K562 (cell line): ENCODE measurements around the gene VPS37D. TPM values are rescaled to one million over a fixed set of nuclear protein-coding genes. Genes with fewer than 3 reads are reported as not detected.
A peak's percentile ranks its signal among the peaks of the same experiment; 100 is the strongest.

Source experiments
- CXXC5 ChIP-seq: fragments of 250-450 bp; sonication (Bioruptor Pico); IDR thresholded peaks from 2 replicates; pipeline ENCODE4 v1.8.0; 2022; ENCODE audit warnings: inconsistent platforms, mild to moderate bottlenecking, moderate library complexity
- FIP1L1 ChIP-seq: fragments of 200-400 bp; formaldehyde crosslinking; IDR thresholded peaks from 2 replicates; pipeline ENCODE4 v1.6.1; 2018; ENCODE audit warnings: mild to moderate bottlenecking, low read depth, low read length; ENCODE audit not compliant: poor library complexity, severe bottlenecking
- FOS ChIP-seq: IDR thresholded peaks from 3 replicates; pipeline ENCODE4 v1.6.1; 2011; ENCODE audit not compliant: insufficient read length; ENCODE audit errors: extremely low read depth
- MTA1 ChIP-seq: fragments of 450-650 bp; IDR thresholded peaks from 2 replicates; pipeline ENCODE4 v1.6.1; 2017; ENCODE audit warnings: borderline replicate concordance
- POLR2G ChIP-seq: fragments of 200-400 bp; formaldehyde crosslinking; IDR thresholded peaks from 2 replicates; pipeline ENCODE4 v1.6.1; 2017; ENCODE audit warnings: low read depth, mild to moderate bottlenecking, antibody characterized with exemption, low read length, moderate library complexity
- RBM17 ChIP-seq: fragments of 200-400 bp; formaldehyde crosslinking; IDR thresholded peaks from 2 replicates; pipeline ENCODE4 v1.6.1; 2017; ENCODE audit warnings: low read depth, mild to moderate bottlenecking, low read length, borderline replicate concordance
- SMAD1 ChIP-seq: fragments of 150-350 bp; IDR thresholded peaks from 2 replicates; pipeline ENCODE4 v1.6.1; 2014; ENCODE audit warnings: low read length, low read depth; ENCODE audit not compliant: partially characterized antibody
- SNIP1 ChIP-seq: fragments of 450-650 bp; IDR thresholded peaks from 2 replicates; pipeline ENCODE4 v1.7.1; 2017; ENCODE audit warnings: low read depth, mild to moderate bottlenecking
- XRCC3 ChIP-seq: fragments of 450-650 bp; IDR thresholded peaks from 2 replicates; pipeline ENCODE4 v1.6.1; 2017; ENCODE audit warnings: mild to moderate bottlenecking, moderate library complexity
- ZC3H4 ChIP-seq: sonication (generic); formaldehyde crosslinking; IDR thresholded peaks from 2 replicates; pipeline ENCODE4 v1.9.0; 2021; ENCODE audit warnings: missing genetic modification reagents, borderline replicate concordance
- polyA plus RNA-seq, 8 experiments: library from polyadenylated mRNA; depleted of rRNA in 4 of 8; stranded (reverse) in 5 of 8; unstranded in 3 of 8; fragments of >200 nt; fragmentation: Nextera tagmentation in 2 of 8; fragmentation: Illumina TruSeq in 1 of 8; extraction: Ambion mirVana in 2 of 8; extraction: Trizol in 1 of 8; gene quantifications; 2 replicates each; pipeline versions ENCODE4 v1.2.1 to v1.2.3, GENCODE V29; 2011 to 2014; ENCODE audit warnings: inconsistent platforms in 1 of 8, missing spikeins in 1 of 8
- total RNA-seq, 7 experiments: library from RNA; depleted of rRNA in 6 of 7; stranded (reverse); fragments of >200 nt in 6 of 7; fragmentation: Illumina TruSeq in 2 of 7; extraction: Trizol in 2 of 7; gene quantifications; 2 replicates each; pipeline versions ENCODE4 v1.2.1 to v1.2.3, GENCODE V29; 2011 to 2021; ENCODE audit warnings: low replicate concordance in 1 of 7
- TF ChIP-seq, protein P1 (sequence below): fragments of 250-450 bp; sonication (Bioruptor Pico); IDR thresholded peaks from 2 replicates; pipeline ENCODE4 v1.4.0; 2020
- TF ChIP-seq, protein P2 (sequence below), 2 experiments: fragments of 450-650 bp in 1 of 2; sonication (generic) in 1 of 2; formaldehyde crosslinking in 1 of 2; IDR thresholded peaks in 1 of 2; conservative IDR thresholded peaks in 1 of 2; 2 replicates each; pipeline versions ENCODE4 v1.6.1 to v1.8.1; 2016 to 2023; ENCODE audit warnings: mild to moderate bottlenecking in 2 of 2, moderate library complexity in 2 of 2, inconsistent platforms in 1 of 2, missing genetic modification reagents in 1 of 2
- TF ChIP-seq, protein P3 (sequence below): fragments of 450-650 bp; formaldehyde crosslinking; IDR thresholded peaks from 2 replicates; pipeline ENCODE4 v1.4.0; 2020; ENCODE audit warnings: mild to moderate bottlenecking, moderate library complexity

Gene VPS37D
- total and polyA plus RNA-seq, 9 of the 15 experiments (the other 6 are each of a cell fraction or from before 2014, with no cell fraction given), result 0.25 to 2.3 (median 1.0) TPM; not detected in 3

DNA sequence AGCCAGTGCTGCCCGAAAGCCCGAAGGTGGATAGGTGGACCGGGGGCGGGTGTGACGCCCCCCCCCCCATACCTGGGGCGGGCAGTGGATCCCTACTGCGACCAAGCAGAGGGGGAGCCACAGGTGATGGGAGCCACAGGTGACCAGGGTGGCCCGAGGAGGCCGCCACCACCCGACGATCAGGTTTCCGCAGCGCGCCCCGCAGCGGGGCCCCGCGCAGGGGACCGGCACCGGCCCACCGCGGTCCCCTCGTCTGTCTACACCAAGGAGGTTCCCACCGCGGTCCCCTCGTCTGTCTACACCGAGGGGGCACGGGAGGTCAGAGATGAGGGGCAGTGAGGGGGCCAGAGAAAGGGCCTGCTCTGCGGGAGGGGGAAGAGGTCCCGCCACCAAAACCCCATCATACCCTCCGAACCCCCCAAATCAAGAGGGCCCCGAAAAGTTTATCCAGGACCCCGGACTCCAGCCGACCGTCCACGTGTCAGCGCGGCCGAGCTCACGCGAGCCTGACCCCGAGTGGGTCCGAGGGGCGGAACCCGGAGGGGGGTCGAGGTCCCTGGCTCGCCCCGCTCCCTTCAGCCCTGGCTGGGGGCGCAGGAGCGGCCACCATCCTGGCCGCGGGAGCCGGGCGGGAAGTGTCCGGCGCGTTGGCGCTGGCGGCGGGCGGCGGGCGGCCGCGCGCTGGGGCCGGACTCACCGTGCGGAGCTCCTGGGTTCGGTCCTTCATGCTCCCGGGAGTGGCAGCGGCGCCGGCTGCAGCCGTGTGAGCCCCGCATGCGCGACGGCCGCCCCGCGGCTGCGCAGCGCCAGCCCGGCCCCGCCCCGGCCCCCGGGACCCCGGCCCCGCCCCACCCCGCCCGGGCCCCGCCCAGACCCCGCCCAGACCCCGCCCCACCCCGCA lies 51.5 kb downstream of the VPS37D start, which contains the start of gene STX1A (continued):
- TF ChIP-seq, protein P1, sequence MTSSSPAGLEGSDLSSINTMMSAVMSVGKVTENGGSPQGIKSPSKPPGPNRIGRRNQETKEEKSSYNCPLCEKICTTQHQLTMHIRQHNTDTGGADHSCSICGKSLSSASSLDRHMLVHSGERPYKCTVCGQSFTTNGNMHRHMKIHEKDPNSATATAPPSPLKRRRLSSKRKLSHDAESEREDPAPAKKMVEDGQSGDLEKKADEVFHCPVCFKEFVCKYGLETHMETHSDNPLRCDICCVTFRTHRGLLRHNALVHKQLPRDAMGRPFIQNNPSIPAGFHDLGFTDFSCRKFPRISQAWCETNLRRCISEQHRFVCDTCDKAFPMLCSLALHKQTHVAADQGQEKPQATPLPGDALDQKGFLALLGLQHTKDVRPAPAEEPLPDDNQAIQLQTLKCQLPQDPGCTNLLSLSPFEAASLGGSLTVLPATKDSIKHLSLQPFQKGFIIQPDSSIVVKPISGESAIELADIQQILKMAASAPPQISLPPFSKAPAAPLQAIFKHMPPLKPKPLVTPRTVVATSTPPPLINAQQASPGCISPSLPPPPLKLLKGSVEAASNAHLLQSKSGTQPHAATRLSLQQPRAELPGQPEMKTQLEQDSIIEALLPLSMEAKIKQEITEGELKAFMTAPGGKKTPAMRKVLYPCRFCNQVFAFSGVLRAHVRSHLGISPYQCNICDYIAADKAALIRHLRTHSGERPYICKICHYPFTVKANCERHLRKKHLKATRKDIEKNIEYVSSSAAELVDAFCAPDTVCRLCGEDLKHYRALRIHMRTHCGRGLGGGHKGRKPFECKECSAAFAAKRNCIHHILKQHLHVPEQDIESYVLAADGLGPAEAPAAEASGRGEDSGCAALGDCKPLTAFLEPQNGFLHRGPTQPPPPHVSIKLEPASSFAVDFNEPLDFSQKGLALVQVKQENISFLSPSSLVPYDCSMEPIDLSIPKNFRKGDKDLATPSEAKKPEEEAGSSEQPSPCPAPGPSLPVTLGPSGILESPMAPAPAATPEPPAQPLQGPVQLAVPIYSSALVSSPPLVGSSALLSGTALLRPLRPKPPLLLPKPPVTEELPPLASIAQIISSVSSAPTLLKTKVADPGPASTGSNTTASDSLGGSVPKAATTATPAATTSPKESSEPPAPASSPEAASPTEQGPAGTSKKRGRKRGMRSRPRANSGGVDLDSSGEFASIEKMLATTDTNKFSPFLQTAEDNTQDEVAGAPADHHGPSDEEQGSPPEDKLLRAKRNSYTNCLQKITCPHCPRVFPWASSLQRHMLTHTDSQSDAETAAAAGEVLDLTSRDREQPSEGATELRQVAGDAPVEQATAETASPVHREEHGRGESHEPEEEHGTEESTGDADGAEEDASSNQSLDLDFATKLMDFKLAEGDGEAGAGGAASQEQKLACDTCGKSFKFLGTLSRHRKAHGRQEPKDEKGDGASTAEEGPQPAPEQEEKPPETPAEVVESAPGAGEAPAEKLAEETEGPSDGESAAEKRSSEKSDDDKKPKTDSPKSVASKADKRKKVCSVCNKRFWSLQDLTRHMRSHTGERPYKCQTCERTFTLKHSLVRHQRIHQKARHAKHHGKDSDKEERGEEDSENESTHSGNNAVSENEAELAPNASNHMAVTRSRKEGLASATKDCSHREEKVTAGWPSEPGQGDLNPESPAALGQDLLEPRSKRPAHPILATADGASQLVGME (CRISPR knock-in tag), result no peak
- no peak for TF ChIP-seq MTA1
- peak; percentile 57 for TF ChIP-seq CXXC5
- TF ChIP-seq POLR2G, result peak; percentile 79
- TF ChIP-seq ZC3H4, result no peak
- no peak for TF ChIP-seq FOS
- no peak for TF ChIP-seq SMAD1
- TF ChIP-seq, protein P2, sequence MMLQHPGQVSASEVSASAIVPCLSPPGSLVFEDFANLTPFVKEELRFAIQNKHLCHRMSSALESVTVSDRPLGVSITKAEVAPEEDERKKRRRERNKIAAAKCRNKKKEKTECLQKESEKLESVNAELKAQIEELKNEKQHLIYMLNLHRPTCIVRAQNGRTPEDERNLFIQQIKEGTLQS (IDR thresholded peaks at IDR 0.05), result no peak
- TF ChIP-seq, protein P2 (CRISPR knock-in tag; conservative IDR thresholded peaks at IDR 0.05), result no peak
- 0 out of 2 replicates have a peak, but pooled peaks have one; percentile 50 for TF ChIP-seq SNIP1
- TF ChIP-seq XRCC3, result no peak
- peak; percentile 58 for TF ChIP-seq FIP1L1
- TF ChIP-seq RBM17, result no peak
- TF ChIP-seq, protein P3, sequence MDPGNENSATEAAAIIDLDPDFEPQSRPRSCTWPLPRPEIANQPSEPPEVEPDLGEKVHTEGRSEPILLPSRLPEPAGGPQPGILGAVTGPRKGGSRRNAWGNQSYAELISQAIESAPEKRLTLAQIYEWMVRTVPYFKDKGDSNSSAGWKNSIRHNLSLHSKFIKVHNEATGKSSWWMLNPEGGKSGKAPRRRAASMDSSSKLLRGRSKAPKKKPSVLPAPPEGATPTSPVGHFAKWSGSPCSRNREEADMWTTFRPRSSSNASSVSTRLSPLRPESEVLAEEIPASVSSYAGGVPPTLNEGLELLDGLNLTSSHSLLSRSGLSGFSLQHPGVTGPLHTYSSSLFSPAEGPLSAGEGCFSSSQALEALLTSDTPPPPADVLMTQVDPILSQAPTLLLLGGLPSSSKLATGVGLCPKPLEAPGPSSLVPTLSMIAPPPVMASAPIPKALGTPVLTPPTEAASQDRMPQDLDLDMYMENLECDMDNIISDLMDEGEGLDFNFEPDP (CRISPR knock-in tag), result no peak
